H9 (cell line): Measurements from ENCODE around the gene SPX. TPM values are rescaled to one million over a fixed set of nuclear protein-coding genes. Genes with fewer than 3 reads are reported as not detected.
A peak's percentile ranks its signal among the peaks of the same experiment; 100 is the strongest.

ENCODE experiments used
- DNase-seq: peaks from one replicate; pipeline ENCODE4 v3.0.0-alpha.2; 2017
- H2AFZ ChIP-seq: one replicate; pipeline ENCODE4 v1.6.1; 2013; ENCODE audit warnings: mild to moderate bottlenecking, low read length, control low read depth, moderate library complexity
- H2AK5ac ChIP-seq: 2 replicates; pipeline ENCODE4 v1.6.1; 2013; ENCODE audit warnings: low read length, control low read depth, mixed read lengths; ENCODE audit not compliant: insufficient read length
- H2BK120ac ChIP-seq: one replicate; pipeline ENCODE4 v1.6.1; 2013; ENCODE audit warnings: low read depth, mild to moderate bottlenecking, low read length, control low read depth, inconsistent platforms; ENCODE audit not compliant: poor library complexity, severe bottlenecking
- H2BK12ac ChIP-seq: 2 replicates; pipeline ENCODE4 v1.6.1; 2013; ENCODE audit warnings: low read length, control low read depth, mixed read lengths, low read depth; ENCODE audit not compliant: insufficient read length
- H2BK15ac ChIP-seq: 2 replicates; pipeline ENCODE4 v1.6.1; 2013; ENCODE audit warnings: low read depth, low read length, control low read depth
- H2BK20ac ChIP-seq: one replicate; pipeline ENCODE4 v1.6.1; 2013; ENCODE audit warnings: low read depth, mild to moderate bottlenecking, low read length, control low read depth, inconsistent platforms; ENCODE audit not compliant: poor library complexity, severe bottlenecking
- H2BK5ac ChIP-seq: 2 replicates; pipeline ENCODE4 v1.6.1; 2013; ENCODE audit warnings: low read length, control low read depth, mixed read lengths; ENCODE audit not compliant: insufficient read length
- H3K14ac ChIP-seq: 2 replicates; pipeline ENCODE4 v1.6.1; 2013; ENCODE audit warnings: low read length, control low read depth; ENCODE audit not compliant: insufficient read depth
- H3K18ac ChIP-seq: 2 replicates; pipeline ENCODE4 v1.6.1; 2013; ENCODE audit warnings: low read depth, mild to moderate bottlenecking, mixed read lengths, low read length, control low read depth; ENCODE audit not compliant: insufficient read length
- H3K23ac ChIP-seq: 2 replicates; pipeline ENCODE4 v1.6.1; 2013; ENCODE audit warnings: low read length, control low read depth, mixed read lengths, low read depth; ENCODE audit not compliant: insufficient read length
- H3K23me2 ChIP-seq: 2 replicates; pipeline ENCODE4 v1.6.1; 2013; ENCODE audit warnings: low read depth, mild to moderate bottlenecking, mixed read lengths, low read length, control low read depth; ENCODE audit not compliant: insufficient read length, poor library complexity, severe bottlenecking
- H3K27ac ChIP-seq: 2 replicates; pipeline ENCODE4 v1.5.1; 2013; ENCODE audit warnings: low read length, control low read depth, mixed read lengths, low read depth; ENCODE audit not compliant: insufficient read length
- H3K27me3 ChIP-seq: 2 replicates; pipeline ENCODE4 v1.6.1; 2013; ENCODE audit warnings: low read length, control low read depth, inconsistent platforms; ENCODE audit not compliant: insufficient read depth
- H3K4ac ChIP-seq: 2 replicates; pipeline ENCODE4 v1.6.1; 2013; ENCODE audit warnings: low read depth, mild to moderate bottlenecking, control low read depth, inconsistent platforms, low read length, moderate library complexity
- H3K4me1 ChIP-seq: 2 replicates; pipeline ENCODE4 v1.6.1; 2013; ENCODE audit warnings: low read length, control low read depth, inconsistent platforms; ENCODE audit not compliant: insufficient read depth
- H3K4me2 ChIP-seq: 2 replicates; pipeline ENCODE4 v1.6.1; 2013; ENCODE audit warnings: low read length, control low read depth, mixed read lengths; ENCODE audit not compliant: insufficient read length, insufficient read depth
- H3K56ac ChIP-seq: 2 replicates; pipeline ENCODE4 v1.6.1; 2013; ENCODE audit warnings: low read depth, mild to moderate bottlenecking, mixed read lengths, low read length, control low read depth; ENCODE audit not compliant: insufficient read length
- H3K79me1 ChIP-seq: 2 replicates; pipeline ENCODE4 v1.6.1; 2013; ENCODE audit warnings: low read depth, mild to moderate bottlenecking, moderate library complexity, low read length, control low read depth, inconsistent platforms; ENCODE audit not compliant: insufficient read depth, poor library complexity, severe bottlenecking
- H3K79me2 ChIP-seq: 2 replicates; pipeline ENCODE4 v1.6.1; 2013; ENCODE audit warnings: low read length, control low read depth, inconsistent platforms; ENCODE audit not compliant: insufficient read depth
- H3K9ac ChIP-seq: 2 replicates; pipeline ENCODE4 v1.6.1; 2013; ENCODE audit warnings: low read length, control low read depth, mixed read lengths; ENCODE audit not compliant: insufficient read length; ENCODE audit errors: extremely low read depth
- H3K9me3 ChIP-seq: one replicate; pipeline ENCODE4 v1.6.1; 2013; ENCODE audit warnings: low read depth, low read length, inconsistent platforms; ENCODE audit not compliant: control insufficient read depth
- H3T11ph ChIP-seq: one replicate; pipeline ENCODE4 v1.6.1; 2013; ENCODE audit warnings: mild to moderate bottlenecking, low read length, control low read depth, inconsistent platforms
- H4K20me1 ChIP-seq: one replicate; pipeline ENCODE4 v1.6.1; 2013; ENCODE audit not compliant: control insufficient read depth, insufficient read length, insufficient read depth
- H4K5ac ChIP-seq: 2 replicates; pipeline ENCODE4 v1.6.1; 2013; ENCODE audit warnings: low read depth, mild to moderate bottlenecking, mixed read lengths, low read length, control low read depth; ENCODE audit not compliant: insufficient read length
- H4K8ac ChIP-seq: replicated peaks from 2 replicates; pipeline ENCODE4 v1.6.1; 2013; ENCODE audit warnings: low read length, control low read depth, mixed read lengths, low read depth; ENCODE audit not compliant: insufficient read length
- H4K91ac ChIP-seq: 2 replicates; pipeline ENCODE4 v1.6.1; 2013; ENCODE audit warnings: low read depth, mild to moderate bottlenecking, moderate library complexity, mixed read lengths, low read length, control low read depth; ENCODE audit not compliant: insufficient read length
- H3K27ac Mint-ChIP-seq, 3 experiments: 2 replicates in 2 of 3; 3 replicates in 1 of 3; pipeline ENCODE4 v1.8.0; 2020 to 2021; ENCODE audit warnings: mixed read lengths in 3 of 3, mild to moderate bottlenecking in 1 of 3, moderate library complexity in 1 of 3
- H3K27me3 Mint-ChIP-seq: 2 replicates; pipeline ENCODE4 v1.8.0; 2021; ENCODE audit warnings: low read depth, mild to moderate bottlenecking, moderate library complexity, mixed read lengths
- H3K36me3 Mint-ChIP-seq, 3 experiments: 2 replicates in 2 of 3; 3 replicates in 1 of 3; pipeline ENCODE4 v1.8.0; 2020 to 2021; ENCODE audit warnings: low read depth in 3 of 3, mixed read lengths in 3 of 3; ENCODE audit not compliant: insufficient read depth in 1 of 3
- H3K4me1 Mint-ChIP-seq, 2 experiments: 2 replicates each; pipeline ENCODE4 v1.8.0; 2020; ENCODE audit warnings: mixed read lengths in 2 of 2
- H3K4me3 Mint-ChIP-seq, 2 experiments: 2 replicates in 1 of 2; 3 replicates in 1 of 2; pipeline ENCODE4 v1.8.0; 2020 to 2021; ENCODE audit warnings: mild to moderate bottlenecking in 2 of 2, mixed read lengths in 2 of 2, moderate library complexity in 1 of 2
- H3K9me3 Mint-ChIP-seq, 2 experiments: 2 replicates in 1 of 2; 3 replicates in 1 of 2; pipeline ENCODE4 v1.8.0; 2020; ENCODE audit warnings: mild to moderate bottlenecking in 2 of 2, mixed read lengths in 2 of 2, moderate library complexity in 1 of 2
- WGBS: extraction: QIAGEN DNeasy Blood & Tissue Kit; methylation state at CpG from one replicate; pipeline ENCODE4 v1.1.7; 2013; ENCODE audit warnings: missing lambda C conversion rate, low lambda C conversion rate, mixed read lengths; ENCODE audit not compliant: insufficient read length; ENCODE audit errors: extremely low coverage; 5-methylcytosine and 5-hydroxymethylcytosine counted together
- long read RNA-seq: library from polyadenylated mRNA; unstranded; transcript quantifications from one replicate; pipeline ENCODE4 v2.0.0, GENCODE V29; 2020
- total RNA-seq: library from RNA; stranded (reverse); gene quantifications from 2 replicates; pipeline ENCODE4 v1.2.1, GENCODE V29; 2021
- TF ChIP-seq, protein P1 (sequence below): fragments of 200-600 bp; sonication (generic); conservative IDR thresholded peaks from 3 replicates; pipeline ENCODE4 v1.8.0; 2021; ENCODE audit warnings: antibody characterized with exemption, mild to moderate bottlenecking

Gene SPX, protein sequence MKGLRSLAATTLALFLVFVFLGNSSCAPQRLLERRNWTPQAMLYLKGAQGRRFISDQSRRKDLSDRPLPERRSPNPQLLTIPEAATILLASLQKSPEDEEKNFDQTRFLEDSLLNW
- 0.35 and 0.57 TPM in 2 replicates for total RNA-seq
- long read RNA-seq, partial matches to known transcripts, result 0 of 4 reads
- long read RNA-seq, other reads (novel, unspliced or antisense), result 0 of 4 reads

DNA sequence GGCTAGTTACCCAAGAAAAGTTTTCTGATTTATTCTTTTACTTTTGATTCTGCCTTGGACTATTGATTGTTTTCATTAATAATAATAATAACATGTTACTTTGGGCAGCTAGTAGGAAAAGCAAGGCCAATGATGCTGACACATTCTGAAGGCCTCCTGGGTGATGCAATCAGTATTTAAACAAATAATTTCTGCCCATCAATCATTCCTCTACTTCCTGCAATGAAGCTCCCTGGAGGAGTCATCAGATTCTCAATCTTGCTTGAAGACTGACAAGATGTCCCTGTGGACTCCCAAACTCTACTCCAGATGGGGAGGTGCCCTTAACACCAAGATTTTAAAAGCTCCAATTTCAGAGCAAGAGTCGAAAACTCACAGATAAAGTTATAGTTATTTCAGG lies at the start of gene SPX:
TSS of gene SPX (plus strand) at position 244 of the 400 bp plus-strand sequence. CDS start 177 bp downstream, outside the sequence.
- H4K20me1 ChIP-seq, result no peaks in the 10 kb centered on the region
- no peak within 1 kb of the TSS for H3T11ph ChIP-seq
- no peaks in the 10 kb centered on the region for H3K79me2 ChIP-seq
- H3K9ac ChIP-seq, result peak within 1 kb of the TSS; percentile 46
- Mint-ChIP-seq H3K36me3 (no peaks in the 10 kb centered on the region; a peak in 1 of 7 replicates), H3K27me3 (peaks cover 58% of the 10 kb centered on the region), H3K4me3 (peak within 1 kb of the TSS; percentile 62 to 86), H3K27ac (no peak within 1 kb of the TSS), H3K9me3 (peaks cover 0 to 4% of the 10 kb centered on the region in 2 experiments; a peak in 1 of 5 replicates), H3K4me1 (peaks cover 5 to 12% of the 10 kb centered on the region in 2 experiments)
- H2BK120ac ChIP-seq, result no peak within 1 kb of the TSS
- H2BK20ac ChIP-seq, result no peak within 1 kb of the TSS
- H2AK5ac ChIP-seq, result no peak within 1 kb of the TSS
- no peak within 1 kb of the TSS for H2BK5ac ChIP-seq
- H3K79me1 ChIP-seq, result no peaks in the 10 kb centered on the region
- no peak for DNase-seq
- no peak within 1 kb of the TSS for H3K14ac ChIP-seq
- peaks cover 5% of the 10 kb centered on the region; the same call in 1 of the 2 replicates for H3K27me3 ChIP-seq
- no peak within 1 kb of the TSS for H4K8ac ChIP-seq
- no peak within 1 kb of the TSS for H2BK15ac ChIP-seq
- TF ChIP-seq, protein P1, sequence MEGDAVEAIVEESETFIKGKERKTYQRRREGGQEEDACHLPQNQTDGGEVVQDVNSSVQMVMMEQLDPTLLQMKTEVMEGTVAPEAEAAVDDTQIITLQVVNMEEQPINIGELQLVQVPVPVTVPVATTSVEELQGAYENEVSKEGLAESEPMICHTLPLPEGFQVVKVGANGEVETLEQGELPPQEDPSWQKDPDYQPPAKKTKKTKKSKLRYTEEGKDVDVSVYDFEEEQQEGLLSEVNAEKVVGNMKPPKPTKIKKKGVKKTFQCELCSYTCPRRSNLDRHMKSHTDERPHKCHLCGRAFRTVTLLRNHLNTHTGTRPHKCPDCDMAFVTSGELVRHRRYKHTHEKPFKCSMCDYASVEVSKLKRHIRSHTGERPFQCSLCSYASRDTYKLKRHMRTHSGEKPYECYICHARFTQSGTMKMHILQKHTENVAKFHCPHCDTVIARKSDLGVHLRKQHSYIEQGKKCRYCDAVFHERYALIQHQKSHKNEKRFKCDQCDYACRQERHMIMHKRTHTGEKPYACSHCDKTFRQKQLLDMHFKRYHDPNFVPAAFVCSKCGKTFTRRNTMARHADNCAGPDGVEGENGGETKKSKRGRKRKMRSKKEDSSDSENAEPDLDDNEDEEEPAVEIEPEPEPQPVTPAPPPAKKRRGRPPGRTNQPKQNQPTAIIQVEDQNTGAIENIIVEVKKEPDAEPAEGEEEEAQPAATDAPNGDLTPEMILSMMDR, result no peak
- H3K56ac ChIP-seq, result no peak within 1 kb of the TSS
- no CpG with 5 or more reads among the region's 1 CpG for WGBS
- no peak within 1 kb of the TSS for H2AFZ ChIP-seq
- no peak within 1 kb of the TSS for H3K4ac ChIP-seq
- no peak within 1 kb of the TSS for H4K91ac ChIP-seq
- peaks cover 8% of the 10 kb centered on the region for H3K23me2 ChIP-seq
- no peak within 1 kb of the TSS for H3K27ac ChIP-seq
- no peaks in the 10 kb centered on the region for H3K9me3 ChIP-seq
- no peak within 1 kb of the TSS for H3K18ac ChIP-seq
- H2BK12ac ChIP-seq, result no peak within 1 kb of the TSS
- no peaks in the 10 kb centered on the region for H3K4me1 ChIP-seq
- no peak within 1 kb of the TSS for H3K23ac ChIP-seq
- peak within 1 kb of the TSS; percentile 98 for H3K4me2 ChIP-seq
- no peak within 1 kb of the TSS for H4K5ac ChIP-seq
